Activated CD8-positive, alpha-beta memory T cell treated with anti-CD3 and anti-CD28 coated beads for 24 hours (primary cell): ENCODE measurements around the gene CNTNAP2.

Source experiments
- DNase-seq: peaks from one replicate; pipeline ENCODE4 v3.0.0-alpha.2; 2020

CNTNAP2 gene

DNA sequence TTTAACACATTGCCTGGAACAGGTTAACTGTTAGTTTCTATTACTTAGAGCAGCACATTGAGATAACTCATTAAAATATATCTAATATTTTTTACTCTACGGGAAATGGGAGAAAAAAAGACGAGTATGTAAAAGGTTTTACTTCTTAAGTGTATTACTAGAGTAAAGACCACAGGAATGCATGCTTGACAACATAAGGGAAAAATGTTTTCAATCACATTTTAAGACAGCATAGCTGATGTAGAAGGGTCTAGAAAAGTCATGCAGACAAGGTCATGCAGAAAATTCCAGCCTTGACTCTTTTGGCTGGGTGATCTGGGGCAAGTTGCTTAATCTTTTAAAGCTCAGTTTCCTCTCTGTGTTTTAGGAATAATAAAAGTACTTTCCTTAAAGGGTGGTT, 806.2 kb downstream of the CNTNAP2 start:
- DNase-seq, result no peak

DNA sequence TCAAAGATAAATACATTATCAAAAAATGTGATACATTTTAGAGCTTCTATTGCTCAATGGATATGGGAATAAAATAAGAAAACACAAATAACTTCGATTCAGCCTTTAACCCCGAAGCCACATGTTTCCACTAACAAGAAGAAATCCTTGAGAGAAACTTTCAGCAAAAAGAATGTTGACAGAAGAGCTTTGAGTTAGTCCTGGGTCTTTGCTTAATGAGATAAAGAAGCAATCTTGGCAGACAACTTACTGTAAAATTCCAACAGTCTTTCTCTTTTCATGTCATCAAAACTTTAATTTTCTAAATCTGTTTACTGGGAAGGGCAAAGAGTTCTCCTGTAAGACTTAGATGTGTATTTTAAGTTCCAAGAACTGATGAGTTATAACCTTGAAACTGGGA, 810.2 kb downstream of the CNTNAP2 start:
- DNase-seq, result no peak

DNA sequence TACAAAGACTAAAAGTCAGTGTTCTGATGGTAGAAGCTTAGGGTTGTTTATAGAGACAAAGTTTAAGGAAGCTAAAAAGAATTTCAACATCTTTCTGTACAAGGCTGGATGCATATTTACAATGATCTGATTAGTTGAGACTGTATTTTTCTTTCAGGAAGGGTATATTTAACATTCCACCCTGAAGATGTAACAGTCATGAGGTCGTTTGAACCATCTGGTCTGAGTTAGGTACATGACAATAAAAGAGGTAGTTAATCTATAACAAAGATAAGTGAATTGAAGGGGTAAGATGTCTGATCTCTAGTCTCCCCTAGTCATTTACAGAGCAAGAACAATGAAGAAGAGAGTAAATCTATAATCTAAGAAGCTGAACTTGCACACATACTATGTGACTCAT, 821.2 kb downstream of the CNTNAP2 start:
- DNase-seq, result no peak

DNA sequence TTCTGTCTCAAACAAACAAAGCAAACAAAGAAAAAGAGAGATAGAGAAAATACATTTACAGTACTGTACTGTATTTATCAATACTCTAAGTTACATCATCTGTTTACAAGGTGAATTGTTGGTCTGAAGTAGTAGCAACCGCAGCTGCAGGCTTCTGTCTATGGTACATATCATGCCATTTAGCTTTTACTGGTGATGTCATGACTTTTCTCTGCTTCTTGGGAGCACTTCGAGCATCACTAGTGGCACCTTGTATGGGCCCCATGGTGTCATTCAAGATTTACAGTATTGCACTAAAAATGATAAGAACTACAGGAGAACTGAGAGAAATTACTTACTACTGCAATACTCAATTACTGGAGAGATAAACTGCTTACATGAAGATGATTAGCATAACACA, 826.9 kb downstream of the CNTNAP2 start:
- no peak for DNase-seq

DNA sequence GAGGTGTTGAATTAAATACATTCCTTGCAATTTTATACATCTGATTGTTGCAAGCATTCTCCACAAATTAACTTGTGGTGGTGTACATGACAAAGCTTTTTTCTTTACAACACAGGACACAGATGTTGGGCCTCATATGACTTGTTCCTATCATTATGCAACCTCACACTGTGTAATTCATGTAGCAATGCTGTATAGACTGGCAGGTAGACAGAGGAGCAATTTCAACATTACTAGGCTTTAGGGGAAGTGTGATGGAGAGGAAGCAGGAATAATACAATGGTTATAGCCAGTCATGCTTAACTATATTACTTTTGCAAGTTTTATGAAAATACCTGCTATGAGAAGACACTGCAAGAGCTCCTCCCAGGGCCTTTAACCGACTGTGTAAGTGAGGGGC, 832.1 kb downstream of the CNTNAP2 start:
- no peak for DNase-seq

- DNase-seq, result no peak
Measured at GRCh38 chr7:146956321-146956720, 839.7 kb downstream of the CNTNAP2 start.

GRCh38 chr7:146956853-146957252, 840.3 kb downstream of the CNTNAP2 start:
- no peak for DNase-seq

- DNase-seq, result no peak
Measured at GRCh38 chr7:146960773-146961391, 844.3 kb downstream of the CNTNAP2 start.

- DNase-seq, result no peak
Measured at GRCh38 chr7:146961617-146962016, 845.0 kb downstream of the CNTNAP2 start.

DNA sequence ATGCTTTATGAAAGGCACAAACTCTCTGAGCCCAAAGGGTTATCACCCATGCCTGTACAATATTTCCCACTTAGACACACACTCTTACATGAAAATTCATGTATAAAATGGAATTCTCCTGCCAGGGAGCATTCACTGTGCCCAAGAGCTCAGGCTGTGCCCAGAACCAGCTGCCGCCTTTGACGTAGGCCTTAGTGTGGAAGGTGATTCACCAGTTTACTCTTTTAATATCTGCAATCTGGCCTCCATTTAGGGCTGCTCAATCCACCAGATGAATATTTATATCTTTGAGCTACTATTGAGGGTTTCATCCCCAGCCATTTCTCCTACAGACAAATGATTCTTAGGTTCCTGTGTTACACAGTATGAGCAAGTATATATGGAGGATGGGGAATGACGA, 849.7 kb downstream of the CNTNAP2 start:
- DNase-seq, result no peak

DNA sequence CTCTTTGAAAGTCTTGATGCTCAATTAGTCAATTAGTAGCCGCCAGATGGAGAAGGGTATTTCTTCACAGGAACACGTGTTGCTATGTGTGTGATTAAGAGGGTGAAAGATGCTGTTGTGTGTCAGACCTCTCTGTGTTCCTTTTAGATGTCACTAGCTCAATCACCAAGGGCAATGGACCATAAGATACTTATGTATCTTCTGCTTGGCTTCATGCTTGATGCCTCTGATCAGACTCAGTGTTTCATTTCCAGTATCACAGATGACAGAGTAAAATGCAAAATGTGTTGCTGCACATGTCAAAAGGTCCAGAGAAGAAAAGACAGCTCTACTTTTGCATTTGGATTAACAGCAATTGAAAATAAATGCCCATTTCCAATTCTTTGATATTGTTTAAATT, 865.9 kb downstream of the CNTNAP2 start:
- no peak for DNase-seq

DNA sequence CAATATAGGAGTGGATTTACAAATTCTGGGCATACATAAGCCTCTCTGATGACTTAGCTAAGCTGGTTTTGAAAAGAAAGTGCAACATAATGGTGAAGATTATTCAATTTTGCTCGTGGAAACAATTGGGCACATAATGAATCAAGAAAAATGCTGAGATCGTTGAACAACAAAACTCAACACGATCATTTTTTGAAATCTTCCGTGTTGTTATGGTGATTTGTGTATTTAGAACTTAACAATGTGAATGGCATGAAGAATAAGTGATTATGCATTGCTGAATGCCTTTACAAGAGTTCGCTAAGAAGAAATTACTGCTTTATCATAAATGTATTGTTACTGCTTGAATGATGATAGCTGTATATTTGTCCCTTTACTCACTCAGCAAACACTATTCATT, 875.0 kb downstream of the CNTNAP2 start:
- DNase-seq, result no peak

- DNase-seq, result no peak
Measured at GRCh38 chr7:146993764-146994163, 877.2 kb downstream of the CNTNAP2 start.

GRCh38 chr7:147008530-147008929, 891.9 kb downstream of the CNTNAP2 start:
- no peak for DNase-seq

- DNase-seq, result no peak
Measured at GRCh38 chr7:147012666-147013065, 896.1 kb downstream of the CNTNAP2 start.

- no peak for DNase-seq
Measured at GRCh38 chr7:147013825-147014224, 897.2 kb downstream of the CNTNAP2 start.

DNA sequence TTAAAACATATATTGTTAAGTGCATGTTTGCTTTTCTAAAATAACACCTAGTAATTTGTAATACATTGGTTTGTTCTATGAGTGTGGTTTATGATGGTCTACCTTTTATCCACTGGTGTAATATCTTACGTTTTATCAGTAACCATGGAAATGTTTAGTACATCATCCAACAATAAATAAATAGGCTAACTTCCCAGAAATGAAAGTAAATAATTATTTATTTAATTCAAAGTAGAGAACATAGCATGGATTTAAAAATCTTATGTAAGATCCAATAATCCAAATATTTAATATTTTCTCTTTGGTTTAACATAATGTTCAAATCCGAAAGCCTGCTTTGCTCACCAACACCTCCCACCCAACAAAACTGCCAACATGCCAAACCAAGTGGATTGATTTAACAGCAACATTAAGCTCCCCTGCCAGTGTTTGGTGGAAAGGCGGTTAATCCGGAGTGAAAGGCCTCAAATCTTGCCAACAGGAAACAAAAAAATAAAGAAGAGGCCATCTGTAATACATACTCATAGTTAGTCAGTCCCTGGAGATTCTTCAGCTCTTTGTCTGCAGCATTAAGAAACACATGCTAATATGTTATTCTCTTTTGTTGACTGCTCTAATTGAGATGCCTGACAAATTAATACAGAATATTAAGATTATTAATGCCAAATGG, 897.8 kb downstream of the CNTNAP2 start:
- no peak for DNase-seq

- DNase-seq, result no peak
Measured at GRCh38 chr7:147015999-147016398, 899.4 kb downstream of the CNTNAP2 start.

- DNase-seq, result no peak
Measured at GRCh38 chr7:147022056-147022455, 905.5 kb downstream of the CNTNAP2 start.

DNA sequence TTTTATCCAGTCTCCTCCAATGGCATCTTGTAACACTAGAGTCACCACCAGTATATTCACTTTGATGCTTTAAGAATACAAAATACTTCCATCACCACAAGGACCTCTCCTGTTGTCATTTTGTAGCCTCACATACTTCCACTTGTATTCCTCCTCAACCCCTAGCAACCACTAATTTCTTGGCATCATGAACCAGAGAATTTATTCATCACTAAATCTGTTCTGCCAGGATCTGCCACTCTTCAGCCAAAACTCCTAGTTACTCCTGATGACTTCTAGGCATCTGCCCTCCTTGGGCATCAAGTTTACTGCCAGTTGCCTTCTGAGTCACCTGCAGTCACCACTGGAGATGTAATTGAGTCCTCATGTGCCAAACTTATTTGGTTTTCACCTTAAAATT, 906.8 kb downstream of the CNTNAP2 start:
- DNase-seq, result no peak

DNA sequence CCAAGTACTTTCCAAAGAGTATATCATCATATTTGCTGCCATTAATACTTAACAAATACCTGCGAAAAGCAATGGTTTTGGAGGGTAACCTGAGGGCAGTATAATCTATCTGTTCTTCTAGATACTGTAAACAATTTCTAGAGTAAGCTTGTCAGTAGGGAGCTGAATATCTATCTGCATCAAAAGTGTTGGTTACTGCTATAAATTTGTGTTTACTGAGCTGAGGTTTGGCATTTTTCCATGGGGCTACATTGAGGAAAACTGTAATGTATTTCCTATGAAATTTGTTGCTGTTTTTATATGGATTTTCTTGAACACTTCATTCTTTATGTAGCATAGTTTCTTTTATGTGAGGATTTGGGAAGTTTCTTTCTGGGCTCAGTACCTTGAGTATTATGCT, 913.4 kb downstream of the CNTNAP2 start:
- DNase-seq, result no peak

DNA sequence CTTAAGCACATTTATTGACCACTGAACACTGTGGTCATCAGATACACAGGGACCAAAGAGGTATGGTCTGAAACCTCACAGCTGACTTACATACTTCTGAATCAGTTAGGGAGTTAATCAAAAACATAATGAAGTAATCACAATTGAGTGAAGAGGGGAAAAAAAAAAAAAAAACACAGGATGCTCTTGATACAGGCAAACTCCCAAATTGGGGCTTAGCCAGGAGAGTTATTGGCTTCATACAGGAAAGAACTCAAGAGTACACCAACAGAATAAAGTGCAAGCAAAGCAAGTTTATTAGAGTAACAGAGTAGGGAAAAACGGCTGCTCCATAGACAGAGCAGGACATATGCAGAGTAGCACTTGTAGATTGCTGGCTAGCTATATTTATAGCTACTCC, 917.0 kb downstream of the CNTNAP2 start:
- no peak for DNase-seq

- no peak for DNase-seq
Measured at GRCh38 chr7:147041438-147041837, 924.8 kb downstream of the CNTNAP2 start.

GRCh38 chr7:147044941-147045340, 928.3 kb downstream of the CNTNAP2 start:
- DNase-seq, result no peak

GRCh38 chr7:147047696-147048095, 931.1 kb downstream of the CNTNAP2 start:
- no peak for DNase-seq
